Measurements from ENCODE around the gene NUDT4. TPM values are rescaled to one million over a fixed set of nuclear protein-coding genes. Genes with fewer than 3 reads are reported as not detected.
"Not testable (repeated sequence)": the region's sequence is repeated elsewhere in the genome, so short reads cannot be mapped to it uniquely, and the experiment has no call there.

Gene NUDT4
- polyA plus RNA-seq, 1 donor (not counting 4 experiments of a cell fraction or from before 2014, with no cell fraction given), result 33.2 TPM

DNA sequence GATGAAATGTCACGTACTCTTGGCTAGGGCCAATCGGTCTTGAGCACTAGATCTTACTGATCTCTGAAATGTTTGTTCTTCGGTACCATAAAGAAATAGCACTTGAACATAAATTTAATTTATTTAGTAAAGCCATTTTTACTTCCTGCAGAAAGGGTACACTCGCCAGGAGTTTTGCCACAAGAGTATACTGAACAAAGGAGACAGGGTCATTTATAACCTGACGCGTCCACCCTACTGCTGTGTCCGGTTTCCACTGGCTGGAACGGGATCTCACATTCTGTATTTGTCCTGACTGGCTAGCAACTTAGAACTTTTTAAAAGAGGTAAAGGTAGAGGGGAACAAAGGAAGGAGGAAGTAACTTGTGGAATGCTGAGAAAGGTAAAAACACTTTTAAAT, 34.7 kb downstream of the NUDT4 start:
- H3K36me3 ChIP-seq (ENCODE audit: control insufficient read depth in 2 of 2, extremely low read depth in 1 of 2, insufficient read depth in 2 of 2, low read length in 2 of 2); H3K9ac ChIP-seq (ENCODE audit: control insufficient read depth, extremely low read depth, insufficient read depth, low read length); FAIRE-seq; H3K4me3 ChIP-seq (ENCODE audit: control insufficient read depth in 2 of 3, extremely low read depth in 1 of 3, insufficient read depth in 2 of 3, low read depth in 1 of 3, low read length in 3 of 3); H3K27ac ChIP-seq (ENCODE audit: control insufficient read depth, insufficient read depth, low read length); H3K27me3 ChIP-seq (ENCODE audit: control insufficient read depth, extremely low read depth, insufficient read depth, low read length); H3K4me2 ChIP-seq (ENCODE audit: control insufficient read depth, extremely low read depth, insufficient read depth, low read depth, low read length); H3K9me1 ChIP-seq (ENCODE audit: control insufficient read depth, extremely low read depth, insufficient read depth, low read length); H4K20me1 ChIP-seq (ENCODE audit: control insufficient read depth, extremely low read depth, insufficient read depth, low read length); H2AFZ ChIP-seq (ENCODE audit: control insufficient read depth, low read length); H3K9me3 ChIP-seq (ENCODE audit: control insufficient read depth, low read depth, low read length); dilution Hi-C loops (cut with MboI; ENCODE audit: extremely low pct_ligation_motif_present, low sequenced_read_pairs); DNase-seq (ENCODE audit: low read depth, low spot score): not testable (repeated sequence)
- Histone ChIP-seq H3K4me1 (ENCODE audit: control insufficient read depth, extremely low read depth, insufficient read depth, low read length) (peaks cover 13% of the 10 kb centered on the region), H3K79me2 (ENCODE audit: control insufficient read depth, insufficient read depth, low read length) (peaks cover 66% of the 10 kb centered on the region)

DNA sequence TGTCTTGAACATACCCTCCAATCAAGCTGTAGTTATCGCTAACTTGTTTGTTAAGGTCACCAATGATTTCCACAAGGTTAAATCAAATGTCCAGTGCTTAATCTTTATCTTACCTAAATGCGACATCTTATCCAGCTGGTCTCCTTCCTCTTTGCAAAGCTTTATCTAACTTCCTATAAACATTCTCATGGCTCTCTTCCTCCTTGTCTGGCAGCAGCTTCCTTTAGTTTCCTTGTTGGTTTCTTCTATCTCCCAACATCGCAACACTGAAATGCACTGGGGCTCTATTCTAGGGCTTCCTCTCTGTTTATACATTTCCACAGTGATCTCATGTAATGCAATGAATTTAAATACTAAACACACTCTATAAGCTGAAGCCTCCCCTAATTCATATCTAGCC, 35.3 kb downstream of the NUDT4 start:
- dilution Hi-C loops (cut with MboI; ENCODE audit: extremely low pct_ligation_motif_present, low sequenced_read_pairs), result no loop called here
- no peak overlapping the region for H2AFZ ChIP-seq (ENCODE audit: control insufficient read depth, low read length)
- peaks cover 3% of the 10 kb centered on the region for H4K20me1 ChIP-seq (ENCODE audit: control insufficient read depth, extremely low read depth, insufficient read depth, low read length)
- no peak for DNase-seq (ENCODE audit: low read depth, low spot score)
- H3K9me1 ChIP-seq (ENCODE audit: control insufficient read depth, extremely low read depth, insufficient read depth, low read length), result no peaks in the 10 kb centered on the region
- no peak overlapping the region for H3K4me3 ChIP-seq (ENCODE audit: control insufficient read depth in 2 of 3, extremely low read depth in 1 of 3, insufficient read depth in 2 of 3, low read depth in 1 of 3, low read length in 3 of 3)
- H3K4me1 ChIP-seq (ENCODE audit: control insufficient read depth, extremely low read depth, insufficient read depth, low read length), result peaks cover 13% of the 10 kb centered on the region
- no peaks in the 10 kb centered on the region for H3K27me3 ChIP-seq (ENCODE audit: control insufficient read depth, extremely low read depth, insufficient read depth, low read length)
- no peaks in the 10 kb centered on the region for H3K9me3 ChIP-seq (ENCODE audit: control insufficient read depth, low read depth, low read length)
- TF ChIP-seq, protein P1, sequence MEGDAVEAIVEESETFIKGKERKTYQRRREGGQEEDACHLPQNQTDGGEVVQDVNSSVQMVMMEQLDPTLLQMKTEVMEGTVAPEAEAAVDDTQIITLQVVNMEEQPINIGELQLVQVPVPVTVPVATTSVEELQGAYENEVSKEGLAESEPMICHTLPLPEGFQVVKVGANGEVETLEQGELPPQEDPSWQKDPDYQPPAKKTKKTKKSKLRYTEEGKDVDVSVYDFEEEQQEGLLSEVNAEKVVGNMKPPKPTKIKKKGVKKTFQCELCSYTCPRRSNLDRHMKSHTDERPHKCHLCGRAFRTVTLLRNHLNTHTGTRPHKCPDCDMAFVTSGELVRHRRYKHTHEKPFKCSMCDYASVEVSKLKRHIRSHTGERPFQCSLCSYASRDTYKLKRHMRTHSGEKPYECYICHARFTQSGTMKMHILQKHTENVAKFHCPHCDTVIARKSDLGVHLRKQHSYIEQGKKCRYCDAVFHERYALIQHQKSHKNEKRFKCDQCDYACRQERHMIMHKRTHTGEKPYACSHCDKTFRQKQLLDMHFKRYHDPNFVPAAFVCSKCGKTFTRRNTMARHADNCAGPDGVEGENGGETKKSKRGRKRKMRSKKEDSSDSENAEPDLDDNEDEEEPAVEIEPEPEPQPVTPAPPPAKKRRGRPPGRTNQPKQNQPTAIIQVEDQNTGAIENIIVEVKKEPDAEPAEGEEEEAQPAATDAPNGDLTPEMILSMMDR (optimal IDR thresholded peaks at IDR 0.05 in 1 of 3, IDR thresholded peaks at IDR 0.05 in 1 of 3, conservative IDR thresholded peaks at IDR 0.05 in 1 of 3; ENCODE audit: extremely low read depth in 1 of 3, insufficient read depth in 2 of 3, low read length in 3 of 3), result no peak
- no peak for TF ChIP-seq EZH2 (IDR thresholded peaks at IDR 0.05; ENCODE audit: low read length)
- peaks cover 73% of the 10 kb centered on the region for H3K79me2 ChIP-seq (ENCODE audit: control insufficient read depth, insufficient read depth, low read length)
- no peak overlapping the region for H3K27ac ChIP-seq (ENCODE audit: control insufficient read depth, insufficient read depth, low read length)
- H3K9ac ChIP-seq (ENCODE audit: control insufficient read depth, extremely low read depth, insufficient read depth, low read length), result no peak overlapping the region
- H3K4me2 ChIP-seq (ENCODE audit: control insufficient read depth, extremely low read depth, insufficient read depth, low read depth, low read length), result peak overlapping the region; percentile 62
- H3K36me3 ChIP-seq (ENCODE audit: control insufficient read depth in 2 of 2, extremely low read depth in 1 of 2, insufficient read depth in 2 of 2, low read length in 2 of 2), result peaks cover 0 to 2% of the 10 kb centered on the region in 2 experiments
- FAIRE-seq, result peak; percentile 49

All from keratinocyte (primary cell).